SK-N-SH (cell line): ENCODE measurements around the gene ARL6IP5. TPM values are rescaled to one million over a fixed set of nuclear protein-coding genes. Genes with fewer than 3 reads are reported as not detected.

Source experiments
- CTCF ChIA-PET: fragments of 300-600, 350-600 bp; formaldehyde crosslinking; extraction: SDS; loops from one replicate; lab custom pipeline; 2021; lab: Yijun Ruan, JAX
- POLR2A ChIA-PET: fragments of 350-600 bp; sonication (Branson Sonifier 250); formaldehyde crosslinking; extraction: SDS; loops from one replicate; lab custom pipeline; 2020; ENCODE audit warnings: antibody characterized with exemption, inconsistent platforms; lab: Yijun Ruan, JAX
- DNase-seq: peaks from one replicate; pipeline ENCODE4 v3.0.0; 2012
- H2AFZ ChIP-seq: fragments of 200-600 bp; sonication (generic); 2 replicates; pipeline ENCODE4 v1.8.1; 2016; ENCODE audit warnings: antibody characterized with exemption, mild to moderate bottlenecking, low read depth
- H3F3A ChIP-seq: fragments of 200-600 bp; sonication (generic); replicated peaks from 2 replicates; pipeline ENCODE3; 2016; ENCODE audit warnings: antibody characterized with exemption, mild to moderate bottlenecking; ENCODE audit not compliant: insufficient read depth
- H3K27ac ChIP-seq, 2 experiments: fragments of 200-500 bp in 1 of 2; fragments of 200-600 bp in 1 of 2; sonication (Bioruptor generic) in 1 of 2; sonication (generic), shearing (Covaris generic) in 1 of 2; 2 replicates each; pipeline versions ENCODE4 v1.5.1 to v1.6.1; 2014 to 2016; ENCODE audit warnings: low read depth in 2 of 2, inconsistent platforms in 1 of 2, low read length in 1 of 2, mild to moderate bottlenecking in 1 of 2, mixed read lengths in 1 of 2
- H3K27me3 ChIP-seq: fragments of 200-600 bp; sonication (generic), shearing (Covaris generic); 2 replicates; pipeline ENCODE4 v1.6.1; 2016; ENCODE audit warnings: mixed run types; ENCODE audit not compliant: insufficient read depth
- H3K36me3 ChIP-seq, 2 experiments: fragments of 200-500 bp in 1 of 2; fragments of 200-600 bp in 1 of 2; sonication (Bioruptor generic) in 1 of 2; sonication (generic) in 1 of 2; replicated peaks in 1 of 2; 2 replicates each; pipeline versions ENCODE3 to v1.5.1; 2014 to 2016; ENCODE audit warnings: low read length in 1 of 2, mild to moderate bottlenecking in 1 of 2; ENCODE audit not compliant: insufficient read depth in 2 of 2, control insufficient read depth in 1 of 2
- H3K4me1 ChIP-seq, 2 experiments: fragments of 200-500 bp in 1 of 2; fragments of 200-600 bp in 1 of 2; sonication (Bioruptor generic) in 1 of 2; sonication (generic), shearing (Covaris generic) in 1 of 2; 2 replicates each; pipeline versions ENCODE4 v1.5.1 to v1.6.1; 2014 to 2016; ENCODE audit warnings: low read depth in 1 of 2, low read length in 1 of 2, mixed run types in 1 of 2; ENCODE audit not compliant: insufficient read depth in 2 of 2, control insufficient read depth in 1 of 2
- H3K4me2 ChIP-seq: fragments of 200-600 bp; sonication (generic), shearing (Covaris generic); 2 replicates; pipeline ENCODE4 v1.6.1; 2017; ENCODE audit warnings: mixed run types
- H3K4me3 ChIP-seq, 2 experiments: fragments of 200-500 bp in 1 of 2; fragments of 200-600 bp in 1 of 2; sonication (Bioruptor generic) in 1 of 2; sonication (generic), shearing (Covaris generic) in 1 of 2; 2 replicates each; pipeline versions ENCODE4 v1.5.1 to v1.8.1; 2014 to 2016; ENCODE audit warnings: low read depth in 2 of 2, inconsistent platforms in 1 of 2, low read length in 1 of 2, mild to moderate bottlenecking in 1 of 2, mixed read lengths in 1 of 2, moderate library complexity in 1 of 2
- H3K79me2 ChIP-seq: fragments of 200-600 bp; sonication (generic); 2 replicates; pipeline ENCODE4 v1.8.1; 2017; ENCODE audit warnings: mild to moderate bottlenecking; ENCODE audit not compliant: insufficient read depth
- H3K9ac ChIP-seq: fragments of 200-600 bp; sonication (generic); 2 replicates; pipeline ENCODE4 v1.6.1; 2017; ENCODE audit warnings: mixed run types
- H3K9me2 ChIP-seq: fragments of 200-600 bp; sonication (generic); 2 replicates; pipeline ENCODE4 v1.6.1; 2017; ENCODE audit warnings: mixed run types
- H3K9me3 ChIP-seq: fragments of 200-600 bp; sonication (generic); 2 replicates; pipeline ENCODE4 v1.6.1; 2017; ENCODE audit warnings: mixed run types, mild to moderate bottlenecking, moderate library complexity
- H4K20me1 ChIP-seq: fragments of 200-600 bp; sonication (generic); 2 replicates; pipeline ENCODE4 v1.6.1; 2017; ENCODE audit warnings: mild to moderate bottlenecking, mixed run types; ENCODE audit not compliant: insufficient read depth
- CHD2 ChIP-seq: fragments of 150-350 bp; IDR thresholded peaks from 2 replicates; pipeline ENCODE4 v1.6.1; 2018; ENCODE audit warnings: low read length; ENCODE audit not compliant: partially characterized antibody
- ELF1 ChIP-seq: IDR thresholded peaks from 2 replicates; pipeline ENCODE4 v1.4.0; 2012
- FOSL2 ChIP-seq: IDR thresholded peaks from 2 replicates; pipeline ENCODE4 v1.4.0; 2012; ENCODE audit warnings: low read depth, mild to moderate bottlenecking, moderate library complexity, borderline replicate concordance
- FOXM1 ChIP-seq: IDR thresholded peaks from 2 replicates; pipeline ENCODE4 v1.4.0; 2012; ENCODE audit warnings: low read depth, mild to moderate bottlenecking
- GABPA ChIP-seq: IDR thresholded peaks from 2 replicates; pipeline ENCODE4 v1.4.0; 2012; ENCODE audit warnings: low read depth, mild to moderate bottlenecking
- GATA2 ChIP-seq: sonication (generic); formaldehyde crosslinking; IDR thresholded peaks from 2 replicates; pipeline ENCODE4 v1.5.0; 2020; ENCODE audit warnings: mild to moderate bottlenecking, missing genetic modification reagents
- IRF3 ChIP-seq: fragments of 150-350 bp; IDR thresholded peaks from 2 replicates; pipeline ENCODE4 v1.6.1; 2016; ENCODE audit warnings: mild to moderate bottlenecking, low read depth, low read length
- JUND ChIP-seq: IDR thresholded peaks from 2 replicates; pipeline ENCODE4 v1.4.0; 2012
- MEF2A ChIP-seq: IDR thresholded peaks from 2 replicates; pipeline ENCODE4 v1.4.0; 2012; ENCODE audit warnings: low read depth, borderline replicate concordance
- MXI1 ChIP-seq: IDR thresholded peaks from 2 replicates; pipeline ENCODE4 v1.6.1; 2012; ENCODE audit warnings: mild to moderate bottlenecking, low read depth, low read length, improper control_type of control experiment
- NFIC ChIP-seq: IDR thresholded peaks from 2 replicates; pipeline ENCODE4 v1.4.0; 2012; ENCODE audit warnings: borderline replicate concordance
- NRF1 ChIP-seq: IDR thresholded peaks from 2 replicates; pipeline ENCODE4 v1.6.1; 2012; ENCODE audit warnings: low read depth, mild to moderate bottlenecking, low read length
- RAD21 ChIP-seq: IDR thresholded peaks from 2 replicates; pipeline ENCODE4 v1.6.1; 2012; ENCODE audit warnings: mild to moderate bottlenecking, low read length
- RCOR1 ChIP-seq: fragments of 150-350 bp; IDR thresholded peaks from 2 replicates; pipeline ENCODE4 v1.6.1; 2017; ENCODE audit warnings: antibody characterized with exemption, low read length
- RFX5 ChIP-seq: IDR thresholded peaks from 2 replicates; pipeline ENCODE4 v1.6.1; 2012; ENCODE audit warnings: mild to moderate bottlenecking, improper control_type of control experiment, low read length
- RXRA ChIP-seq: IDR thresholded peaks from 2 replicates; pipeline ENCODE4 v1.4.0; 2012; ENCODE audit warnings: low read depth, mild to moderate bottlenecking, borderline replicate concordance
- SIN3A ChIP-seq: IDR thresholded peaks from 2 replicates; pipeline ENCODE4 v1.6.1; 2012; ENCODE audit warnings: low read depth, mild to moderate bottlenecking, low read length, moderate library complexity, borderline replicate concordance
- SMC3 ChIP-seq: IDR thresholded peaks from 2 replicates; pipeline ENCODE4 v1.6.1; 2012; ENCODE audit warnings: low read depth, low read length, improper control_type of control experiment
- TCF12 ChIP-seq: IDR thresholded peaks from 2 replicates; pipeline ENCODE4 v1.4.0; 2012
- TEAD4 ChIP-seq: IDR thresholded peaks from 2 replicates; pipeline ENCODE4 v1.4.0; 2012; ENCODE audit warnings: mild to moderate bottlenecking, borderline replicate concordance; ENCODE audit not compliant: insufficient read depth
- YY1 ChIP-seq: IDR thresholded peaks from 2 replicates; pipeline ENCODE4 v1.4.0; 2012; ENCODE audit warnings: low read depth, mild to moderate bottlenecking
- WGBS: methylation state at CpG from one replicate; pipeline ENCODE4 v1.1.6; 2017; ENCODE audit warnings: low lambda C conversion rate; 5-methylcytosine and 5-hydroxymethylcytosine counted together
- polyA plus RNA-seq, 3 experiments: library from polyadenylated mRNA; depleted of rRNA; stranded (reverse); fragments of >200 nt; gene quantifications; 2 replicates each; pipeline ENCODE4 v1.2.3, GENCODE V29; 2012
- TF ChIP-seq, protein P1 (sequence below): IDR thresholded peaks from 2 replicates; pipeline ENCODE4; 2012
- TF ChIP-seq, protein P2 (sequence below): fragments of 150-350 bp; IDR thresholded peaks from 2 replicates; pipeline ENCODE4 v1.6.1; 2017; ENCODE audit warnings: antibody characterized with exemption, low read length, low read depth, borderline replicate concordance

The ARL6IP5 gene
- polyA plus RNA-seq, 1 of the 3 experiments (the other 2 are of a cell fraction): 64.6 TPM

- Histone ChIP-seq H3K4me2 (peak overlapping the region; percentile 72), H3K9me3 (no peaks in the 10 kb centered on the region), H3K4me3 (peak overlapping the region; percentile 92 to 93), H3K36me3 (peaks cover 0 to 11% of the 10 kb centered on the region in 2 experiments), H2AFZ (peak overlapping the region; percentile 75), H3K27me3 (no peaks in the 10 kb centered on the region), H3K9ac (peak overlapping the region; percentile 86), H4K20me1 (peaks cover 16% of the 10 kb centered on the region), H3K27ac (peak overlapping the region; percentile 78 to 94), H3K9me2 (no peaks in the 10 kb centered on the region), H3K79me2 (peaks cover 55% of the 10 kb centered on the region), H3K4me1 (peaks cover 35 to 51% of the 10 kb centered on the region in 2 experiments), H3F3A (peaks cover 47% of the 10 kb centered on the region)
- no peak for TF ChIP-seq RAD21
- TF ChIP-seq YY1: peak; percentile 39; the same call in 1 of the 2 replicates
- no peak for TF ChIP-seq MEF2A
- no peak for TF ChIP-seq ELF1
- no peak for TF ChIP-seq FOSL2
- no peak for TF ChIP-seq RXRA
- TF ChIP-seq FOXM1: no peak
- TF ChIP-seq, protein P1, sequence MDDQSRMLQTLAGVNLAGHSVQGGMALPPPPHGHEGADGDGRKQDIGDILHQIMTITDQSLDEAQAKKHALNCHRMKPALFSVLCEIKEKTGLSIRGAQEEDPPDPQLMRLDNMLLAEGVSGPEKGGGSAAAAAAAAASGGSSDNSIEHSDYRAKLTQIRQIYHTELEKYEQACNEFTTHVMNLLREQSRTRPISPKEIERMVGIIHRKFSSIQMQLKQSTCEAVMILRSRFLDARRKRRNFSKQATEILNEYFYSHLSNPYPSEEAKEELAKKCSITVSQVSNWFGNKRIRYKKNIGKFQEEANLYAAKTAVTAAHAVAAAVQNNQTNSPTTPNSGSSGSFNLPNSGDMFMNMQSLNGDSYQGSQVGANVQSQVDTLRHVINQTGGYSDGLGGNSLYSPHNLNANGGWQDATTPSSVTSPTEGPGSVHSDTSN: no peak
- TF ChIP-seq TEAD4: no peak
- WGBS: 1% methylated on average over 26 of the region's 26 CpGs
- ChIA-PET CTCF (interaction anchor here (1.1 to 1.6 kb wide), 2 partner anchors 13 to 36 kb away, joined by 4 to 6 read pairs; no protein-coding TSS in a partner anchor), POLR2A (interaction anchor here (1.4 kb wide), 1 partner anchor 33 kb away, joined by 5 read pairs; the partner anchor contains the start of gene TMF1)
- peak; percentile 47 for DNase-seq
Observed at GRCh38 chr3:69085168-69085832, 563 bp downstream of the ARL6IP5 start.

DNA sequence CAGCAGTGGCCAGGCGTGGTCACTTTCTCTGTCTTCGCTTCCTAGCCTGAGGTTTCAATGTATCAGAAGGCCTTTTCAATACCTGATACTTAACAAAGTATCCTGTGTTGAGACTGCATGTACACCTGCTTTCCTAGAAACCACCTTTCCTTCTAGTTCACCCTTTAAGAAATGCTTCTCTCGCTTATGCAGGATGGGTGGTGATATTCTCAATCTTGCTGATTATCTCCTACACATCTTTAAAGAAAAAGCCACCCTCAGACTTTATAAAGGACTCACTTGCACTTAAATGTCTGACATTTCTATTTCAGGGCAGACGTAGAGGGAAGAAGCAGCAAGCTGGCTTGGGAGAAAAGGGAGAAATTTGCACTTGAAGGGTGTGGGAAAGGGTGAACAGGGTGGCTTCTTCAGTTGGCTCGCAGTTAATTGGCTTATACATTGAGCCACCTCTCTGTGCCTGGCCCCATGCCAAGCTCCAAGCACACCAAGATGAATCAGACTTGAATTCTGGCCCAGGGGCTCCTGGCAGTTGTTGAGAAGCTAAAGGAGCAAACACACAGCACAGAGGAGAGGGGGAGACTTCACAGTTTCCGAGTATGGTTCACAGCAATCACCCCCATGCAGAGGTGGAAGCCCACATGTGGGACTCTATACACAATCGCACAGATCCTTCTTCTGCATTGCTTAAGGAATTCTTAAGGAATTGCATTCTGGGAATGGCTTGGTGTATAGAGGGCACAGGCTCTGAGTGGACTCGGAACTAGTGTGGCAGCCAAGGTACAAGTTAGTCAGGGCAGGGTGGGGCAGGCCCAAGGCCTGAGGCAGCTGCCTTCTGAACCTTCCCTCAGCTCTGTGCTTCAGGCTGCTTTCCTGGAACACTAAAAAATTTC lies 1.3 kb downstream of the ARL6IP5 start:
- no peaks in the 10 kb centered on the region for H3K9me3 ChIP-seq
- ChIA-PET POLR2A (interaction anchor here (0.7 kb wide), 1 partner anchor 34 kb away, joined by 3 read pairs; the partner anchor contains the start of gene TMF1), CTCF (interaction anchor here (0.7 to 1.3 kb wide), 3 partner anchors 34 to 220 kb away, joined by 3 to 8 read pairs (median 4); no protein-coding TSS in a partner anchor)
- peak overlapping the region; percentile 75; the same call in 1 of the 2 replicates for H2AFZ ChIP-seq
- H3K4me3 ChIP-seq: peak overlapping the region; percentile 92 to 93
- H4K20me1 ChIP-seq: peaks cover 22% of the 10 kb centered on the region
- H3K79me2 ChIP-seq: peaks cover 62% of the 10 kb centered on the region
- 13% methylated on average over 6 of the region's 8 CpGs for WGBS
- peak overlapping the region; percentile 86 for H3K9ac ChIP-seq
- peaks cover 48% of the 10 kb centered on the region for H3F3A ChIP-seq
- peak; percentile 37 for DNase-seq
- H3K36me3 ChIP-seq: peaks cover 0 to 11% of the 10 kb centered on the region in 2 experiments
- H3K27ac ChIP-seq: peak overlapping the region; percentile 78 to 94
- peak overlapping the region; percentile 72 for H3K4me2 ChIP-seq
- no peaks in the 10 kb centered on the region for H3K27me3 ChIP-seq
- no peaks in the 10 kb centered on the region for H3K9me2 ChIP-seq
- H3K4me1 ChIP-seq: peaks cover 33 to 54% of the 10 kb centered on the region in 2 experiments
- TF ChIP-seq NRF1 (no peak), SMC3 (no peak), MEF2A (no peak), RAD21 (no peak), FOSL2 (peak; percentile 65; the same call in 1 of the 2 replicates), TEAD4 (no peak), NFIC (peak; percentile 97), RFX5 (no peak), JUND (peak; percentile 48; the same call in 1 of the 2 replicates), RCOR1 (no peak), RXRA (no peak), TCF12 (peak; percentile 45; the same call in 1 of the 2 replicates), MXI1 (no peak), GATA2 (CRISPR knock-in tag) (no peak; the same call in 1 of the 2 replicates), CHD2 (no peak), SIN3A (no peak), IRF3 (no peak), GABPA (no peak)
- TF ChIP-seq, protein P2, sequence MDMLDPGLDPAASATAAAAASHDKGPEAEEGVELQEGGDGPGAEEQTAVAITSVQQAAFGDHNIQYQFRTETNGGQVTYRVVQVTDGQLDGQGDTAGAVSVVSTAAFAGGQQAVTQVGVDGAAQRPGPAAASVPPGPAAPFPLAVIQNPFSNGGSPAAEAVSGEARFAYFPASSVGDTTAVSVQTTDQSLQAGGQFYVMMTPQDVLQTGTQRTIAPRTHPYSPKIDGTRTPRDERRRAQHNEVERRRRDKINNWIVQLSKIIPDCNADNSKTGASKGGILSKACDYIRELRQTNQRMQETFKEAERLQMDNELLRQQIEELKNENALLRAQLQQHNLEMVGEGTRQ: no peak
